ENCODE results near the gene BEX3.
A peak's percentile ranks its signal among the peaks of the same experiment; 100 is the strongest.

BEX3 gene

DNA sequence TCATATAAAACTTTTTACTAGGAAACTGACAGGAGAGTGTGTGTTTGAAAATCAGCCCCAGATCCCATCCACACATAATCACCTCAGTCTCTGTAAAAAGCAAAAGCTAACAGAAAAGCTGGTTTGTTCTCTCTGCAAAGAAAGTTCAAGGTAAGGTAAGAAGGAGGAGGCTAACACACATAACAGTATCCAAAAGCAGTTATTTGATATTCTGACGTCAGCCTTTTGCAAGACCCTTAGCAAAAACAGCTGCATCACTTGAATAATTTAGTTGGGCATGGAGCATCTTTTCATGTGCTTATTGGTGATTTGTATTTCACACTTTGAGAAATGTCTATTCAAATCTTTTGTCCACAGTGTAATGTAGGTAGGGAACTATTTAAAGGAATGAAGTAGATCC is 14.5 kb upstream of the BEX3 start:
- H3K4me3 ChIP-seq (ENCODE audit: low read depth, low read length), result no peak overlapping the region
- peak; percentile 55 for DNase-seq (ENCODE audit: low read depth)
- TF ChIP-seq, protein P1, sequence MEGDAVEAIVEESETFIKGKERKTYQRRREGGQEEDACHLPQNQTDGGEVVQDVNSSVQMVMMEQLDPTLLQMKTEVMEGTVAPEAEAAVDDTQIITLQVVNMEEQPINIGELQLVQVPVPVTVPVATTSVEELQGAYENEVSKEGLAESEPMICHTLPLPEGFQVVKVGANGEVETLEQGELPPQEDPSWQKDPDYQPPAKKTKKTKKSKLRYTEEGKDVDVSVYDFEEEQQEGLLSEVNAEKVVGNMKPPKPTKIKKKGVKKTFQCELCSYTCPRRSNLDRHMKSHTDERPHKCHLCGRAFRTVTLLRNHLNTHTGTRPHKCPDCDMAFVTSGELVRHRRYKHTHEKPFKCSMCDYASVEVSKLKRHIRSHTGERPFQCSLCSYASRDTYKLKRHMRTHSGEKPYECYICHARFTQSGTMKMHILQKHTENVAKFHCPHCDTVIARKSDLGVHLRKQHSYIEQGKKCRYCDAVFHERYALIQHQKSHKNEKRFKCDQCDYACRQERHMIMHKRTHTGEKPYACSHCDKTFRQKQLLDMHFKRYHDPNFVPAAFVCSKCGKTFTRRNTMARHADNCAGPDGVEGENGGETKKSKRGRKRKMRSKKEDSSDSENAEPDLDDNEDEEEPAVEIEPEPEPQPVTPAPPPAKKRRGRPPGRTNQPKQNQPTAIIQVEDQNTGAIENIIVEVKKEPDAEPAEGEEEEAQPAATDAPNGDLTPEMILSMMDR (conservative IDR thresholded peaks at IDR 0.05; ENCODE audit: low read depth, low read length), result no peak

DNA sequence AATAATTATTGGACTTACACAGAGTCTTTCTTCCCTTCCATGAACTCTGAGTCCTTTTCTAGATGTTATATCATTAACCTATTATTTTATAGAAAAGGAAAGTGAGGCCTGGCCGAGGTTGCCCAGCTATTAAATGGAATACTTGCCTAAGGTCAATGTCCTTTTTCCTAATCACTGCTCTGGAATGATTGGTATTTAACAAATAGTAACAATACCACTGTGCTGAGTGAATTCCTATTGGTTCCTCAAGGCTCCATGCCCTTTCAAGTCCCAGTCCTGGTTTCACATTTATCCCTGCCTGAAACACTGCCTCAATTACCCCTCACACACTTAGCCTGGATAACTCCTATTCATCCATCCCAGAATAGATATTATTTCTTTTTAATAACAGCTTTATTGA is 13.9 kb upstream of the BEX3 start:
- TF ChIP-seq, protein P1 (conservative IDR thresholded peaks at IDR 0.05; ENCODE audit: low read depth, low read length), result no peak
- DNase-seq (ENCODE audit: low read depth), result peak; percentile 76
- no peak overlapping the region for H3K4me3 ChIP-seq (ENCODE audit: low read depth, low read length)

DNA sequence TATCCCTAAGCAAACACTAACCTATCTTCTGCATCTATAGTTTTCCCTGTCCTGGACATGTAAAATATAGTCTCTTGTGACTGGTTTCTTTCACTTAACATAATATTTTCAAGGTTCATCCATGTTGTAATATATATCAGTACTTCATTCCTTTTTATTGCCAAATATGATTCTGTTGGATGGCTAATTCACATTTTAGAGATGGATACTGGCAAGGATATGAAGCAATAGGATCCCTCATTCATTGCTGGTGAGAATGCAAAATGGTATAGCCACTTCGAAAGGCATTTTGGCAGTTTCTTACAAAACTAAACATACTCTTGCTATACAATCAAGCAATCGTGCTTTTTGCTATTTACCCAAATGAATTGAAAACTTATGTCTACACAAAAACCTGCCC is 13.3 kb upstream of the BEX3 start:
- H3K4me3 ChIP-seq (ENCODE audit: low read depth, low read length), result no peak overlapping the region
- TF ChIP-seq, protein P1 (conservative IDR thresholded peaks at IDR 0.05; ENCODE audit: low read depth, low read length), result no peak
- no peak for DNase-seq (ENCODE audit: low read depth)

DNA sequence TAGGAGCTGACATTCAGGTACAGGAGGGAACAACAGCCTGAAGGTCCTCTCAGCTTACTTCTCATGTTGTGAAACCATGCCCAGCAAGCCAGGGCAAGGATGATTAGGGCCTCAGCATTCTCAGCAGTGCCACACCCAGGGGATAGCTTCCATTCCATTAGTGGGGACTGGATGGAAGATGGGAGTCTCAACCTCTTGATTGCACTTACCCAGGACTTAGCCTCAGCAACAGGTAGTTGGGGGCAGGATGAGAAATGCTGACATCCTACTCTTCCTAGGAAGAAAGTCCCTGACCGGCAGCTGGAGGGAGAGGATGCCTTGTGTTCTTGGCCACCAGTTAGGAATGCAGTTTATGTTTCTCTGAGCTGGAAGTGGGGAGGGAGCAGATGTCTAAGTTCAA is 8.8 kb upstream of the BEX3 start:
- DNase-seq (ENCODE audit: low read depth), result peak; percentile 52
- H3K4me3 ChIP-seq (ENCODE audit: low read depth, low read length), result no peak overlapping the region
- TF ChIP-seq, protein P1 (conservative IDR thresholded peaks at IDR 0.05; ENCODE audit: low read depth, low read length), result no peak

DNA sequence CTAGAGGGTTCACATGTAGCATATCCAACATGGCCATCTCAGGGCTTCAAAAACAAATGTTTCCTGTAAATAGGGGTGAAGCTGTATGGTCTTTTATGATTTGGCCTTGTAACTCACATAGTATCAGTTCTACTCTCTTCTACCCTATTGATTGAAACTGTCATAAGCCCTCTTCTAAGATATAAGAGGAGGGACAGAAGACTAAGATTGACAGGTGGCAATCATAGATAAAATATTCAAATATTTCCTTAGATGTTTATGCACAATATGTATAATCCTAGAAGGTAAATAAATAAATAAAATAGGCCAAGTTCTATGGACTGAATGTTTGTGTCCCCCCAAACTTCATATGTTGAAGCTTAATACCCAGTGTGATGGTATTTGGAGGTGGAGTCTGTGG is 6.9 kb upstream of the BEX3 start:
- DNase-seq (ENCODE audit: low read depth), result no peak
- H3K4me3 ChIP-seq (ENCODE audit: low read depth, low read length), result no peak overlapping the region
- TF ChIP-seq, protein P1 (conservative IDR thresholded peaks at IDR 0.05; ENCODE audit: low read depth, low read length), result no peak

DNA sequence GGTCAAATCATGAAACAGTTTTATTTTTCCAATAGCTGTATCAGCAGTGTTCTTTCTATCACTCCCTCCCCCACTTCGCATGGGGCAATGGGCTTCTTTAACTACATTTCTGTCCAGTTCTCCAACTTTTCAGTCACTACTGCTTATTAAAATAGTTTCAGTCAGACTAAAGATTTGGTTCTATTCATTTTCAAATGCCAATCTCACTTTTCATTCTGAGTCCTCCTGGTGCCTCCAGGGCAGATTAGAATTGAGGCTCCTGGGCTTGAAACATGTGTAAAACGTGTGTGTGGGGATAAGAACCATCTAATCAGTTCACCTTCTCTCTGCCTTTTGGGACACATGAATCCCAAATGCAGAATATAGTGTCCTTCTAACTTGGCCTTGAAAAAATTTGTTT is 3.5 kb upstream of the BEX3 start:
- H3K4me3 ChIP-seq (ENCODE audit: low read depth, low read length), result no peak overlapping the region
- DNase-seq (ENCODE audit: low read depth), result no peak
- TF ChIP-seq, protein P1 (conservative IDR thresholded peaks at IDR 0.05; ENCODE audit: low read depth, low read length), result no peak

DNA sequence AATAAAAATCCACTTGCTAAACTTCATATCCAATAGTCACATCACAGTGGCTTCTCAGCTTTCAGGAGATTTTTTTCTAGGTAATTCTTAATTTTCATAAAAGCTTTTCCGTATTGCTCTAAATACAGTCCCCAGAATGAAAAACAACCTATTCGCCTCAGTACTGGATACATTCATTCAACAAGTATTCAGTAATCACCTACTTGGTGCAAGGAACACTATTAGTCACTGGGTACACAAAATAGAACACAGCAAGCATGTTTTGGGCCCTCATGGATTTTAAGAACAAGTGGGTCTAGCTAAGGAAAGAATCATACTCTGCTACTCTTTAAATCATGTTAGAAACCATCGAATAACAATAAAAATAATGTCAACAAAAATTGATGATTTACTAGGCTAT is 2.8 kb upstream of the BEX3 start:
- H3K4me3 ChIP-seq (ENCODE audit: low read depth, low read length), result no peak overlapping the region
- DNase-seq (ENCODE audit: low read depth), result peak; percentile 27
- TF ChIP-seq, protein P1 (conservative IDR thresholded peaks at IDR 0.05; ENCODE audit: low read depth, low read length), result no peak

All from choroid plexus epithelial cell (primary cell).